Nephron progenitor cell (in vitro differentiated cells): ENCODE data around the gene SGTB.
"Not testable (repeated sequence)": the region's sequence is repeated elsewhere in the genome, so short reads cannot be mapped to it uniquely, and the experiment has no call there.

ENCODE experiments used
- DNase-seq: peaks from one replicate; pipeline ENCODE4 v3.0.0; 2021
- H3K27ac Mint-ChIP-seq: 2 replicates; pipeline ENCODE4 v1.8.0; 2021; ENCODE audit warnings: mild to moderate bottlenecking, moderate library complexity, mixed read lengths
- H3K27me3 Mint-ChIP-seq: 2 replicates; pipeline ENCODE4 v1.8.0; 2021; ENCODE audit warnings: mild to moderate bottlenecking, low read depth, mixed read lengths; ENCODE audit not compliant: poor library complexity
- H3K36me3 Mint-ChIP-seq: 2 replicates; pipeline ENCODE4 v1.8.0; 2021; ENCODE audit warnings: low read depth, mixed read lengths
- H3K4me1 Mint-ChIP-seq: 2 replicates; pipeline ENCODE4 v1.8.0; 2021; ENCODE audit warnings: mixed read lengths
- H3K4me3 Mint-ChIP-seq: 2 replicates; pipeline ENCODE4 v1.8.0; 2021; ENCODE audit warnings: mild to moderate bottlenecking, moderate library complexity, mixed read lengths
- H3K9me3 Mint-ChIP-seq: 2 replicates; pipeline ENCODE4 v1.8.0; 2021; ENCODE audit warnings: mild to moderate bottlenecking, moderate library complexity, mixed read lengths
- TF ChIP-seq, protein P1 (sequence below): fragments of 200-600 bp; sonication (generic); IDR thresholded peaks from 2 replicates; pipeline ENCODE4 v1.5.0; 2021; ENCODE audit warnings: antibody characterized with exemption

The SGTB gene

DNA sequence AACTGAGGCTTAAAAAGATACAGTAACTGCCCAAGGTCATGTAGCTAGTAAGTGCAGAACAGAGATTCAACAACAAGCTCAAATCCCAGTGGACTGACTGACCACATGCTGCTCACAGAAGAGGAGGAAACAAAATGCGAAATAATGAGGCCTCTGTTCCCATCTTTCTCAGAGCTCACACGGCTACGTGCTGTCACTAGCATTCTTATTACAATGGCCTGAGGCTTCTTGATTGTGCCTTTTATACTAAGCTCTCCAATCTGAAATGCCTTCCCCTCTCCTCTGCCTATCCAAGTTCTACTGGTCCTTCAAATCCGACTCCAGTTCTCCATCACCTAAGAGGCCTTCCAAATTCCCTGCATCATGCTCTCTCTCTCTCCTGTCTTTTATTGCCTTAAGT, 26.0 kb downstream of the SGTB start:
- no peaks in the 10 kb centered on the region for H3K4me1 Mint-ChIP-seq
- H3K36me3 Mint-ChIP-seq = peaks cover 24% of the 10 kb centered on the region
- no peaks in the 10 kb centered on the region for H3K27me3 Mint-ChIP-seq
- TF ChIP-seq, protein P1, sequence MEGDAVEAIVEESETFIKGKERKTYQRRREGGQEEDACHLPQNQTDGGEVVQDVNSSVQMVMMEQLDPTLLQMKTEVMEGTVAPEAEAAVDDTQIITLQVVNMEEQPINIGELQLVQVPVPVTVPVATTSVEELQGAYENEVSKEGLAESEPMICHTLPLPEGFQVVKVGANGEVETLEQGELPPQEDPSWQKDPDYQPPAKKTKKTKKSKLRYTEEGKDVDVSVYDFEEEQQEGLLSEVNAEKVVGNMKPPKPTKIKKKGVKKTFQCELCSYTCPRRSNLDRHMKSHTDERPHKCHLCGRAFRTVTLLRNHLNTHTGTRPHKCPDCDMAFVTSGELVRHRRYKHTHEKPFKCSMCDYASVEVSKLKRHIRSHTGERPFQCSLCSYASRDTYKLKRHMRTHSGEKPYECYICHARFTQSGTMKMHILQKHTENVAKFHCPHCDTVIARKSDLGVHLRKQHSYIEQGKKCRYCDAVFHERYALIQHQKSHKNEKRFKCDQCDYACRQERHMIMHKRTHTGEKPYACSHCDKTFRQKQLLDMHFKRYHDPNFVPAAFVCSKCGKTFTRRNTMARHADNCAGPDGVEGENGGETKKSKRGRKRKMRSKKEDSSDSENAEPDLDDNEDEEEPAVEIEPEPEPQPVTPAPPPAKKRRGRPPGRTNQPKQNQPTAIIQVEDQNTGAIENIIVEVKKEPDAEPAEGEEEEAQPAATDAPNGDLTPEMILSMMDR = no peak
- no peak overlapping the region for H3K4me3 Mint-ChIP-seq
- H3K27ac Mint-ChIP-seq = no peak overlapping the region
- no peak for DNase-seq
- H3K9me3 Mint-ChIP-seq = no peaks in the 10 kb centered on the region

GRCh38 chr5:65695162-65695755, 26.6 kb downstream of the SGTB start:
- no peaks in the 10 kb centered on the region for H3K9me3 Mint-ChIP-seq
- TF ChIP-seq, protein P1 = no peak
- H3K27ac Mint-ChIP-seq = no peak overlapping the region
- H3K4me3 Mint-ChIP-seq = no peak overlapping the region
- H3K27me3 Mint-ChIP-seq = no peaks in the 10 kb centered on the region
- H3K36me3 Mint-ChIP-seq = peaks cover 29% of the 10 kb centered on the region
- H3K4me1 Mint-ChIP-seq = no peaks in the 10 kb centered on the region
- no peak for DNase-seq

DNA sequence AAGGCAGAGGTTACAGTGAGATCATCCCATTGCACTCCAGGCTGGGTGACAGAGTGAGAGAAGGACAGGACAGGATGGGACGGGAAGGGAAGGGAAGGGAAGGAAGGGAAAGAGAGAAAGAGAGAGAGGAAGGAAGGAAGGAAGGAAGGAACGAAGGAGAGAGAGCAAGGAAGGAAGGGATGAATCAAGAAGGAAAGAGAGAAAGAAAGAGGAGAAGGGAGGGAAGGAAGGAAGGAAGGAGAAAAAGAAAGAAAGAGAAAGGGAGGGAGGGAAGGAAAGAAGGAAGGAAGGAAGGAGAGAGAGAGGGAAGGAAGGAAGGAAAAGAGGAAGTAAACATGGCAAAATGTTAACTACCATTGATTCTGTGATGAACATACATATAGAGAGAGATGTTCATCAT, 28.8 kb downstream of the SGTB start:
- Mint-ChIP-seq H3K27ac (no peak overlapping the region), H3K27me3 (no peaks in the 10 kb centered on the region), H3K9me3 (no peaks in the 10 kb centered on the region), H3K4me1 (no peaks in the 10 kb centered on the region), H3K4me3 (no peak overlapping the region), H3K36me3 (peaks cover 15% of the 10 kb centered on the region)
- DNase-seq = no peak
- TF ChIP-seq, protein P1 = no peak

- Mint-ChIP-seq H3K36me3 (peaks cover 50% of the 10 kb centered on the region), H3K27ac (peak overlapping the region; percentile 21), H3K9me3 (no peaks in the 10 kb centered on the region), H3K27me3 (no peaks in the 10 kb centered on the region), H3K4me1 (peaks cover 4% of the 10 kb centered on the region), H3K4me3 (no peak overlapping the region)
- TF ChIP-seq, protein P1 = no peak
- DNase-seq = no peak
Observed at GRCh38 chr5:65682148-65682547, 39.8 kb downstream of the SGTB start.

DNA sequence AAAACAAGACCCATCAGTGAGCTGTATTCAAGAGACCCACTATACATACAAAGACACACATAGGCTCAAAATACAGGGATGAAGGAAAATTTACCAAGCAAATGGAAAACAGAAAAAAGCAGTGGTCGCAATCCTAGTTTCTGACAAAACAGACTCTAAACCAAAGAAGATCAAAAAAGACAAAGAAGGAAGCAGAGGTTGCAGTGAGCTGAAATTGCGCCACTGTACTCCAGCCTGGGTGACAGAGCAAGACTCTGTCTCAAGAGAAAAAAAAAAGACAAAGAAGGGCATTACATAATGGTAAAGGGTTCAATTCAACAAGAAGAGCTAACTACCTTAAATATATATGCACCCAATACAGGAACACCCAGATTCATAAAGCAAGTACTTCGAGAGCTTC, 45.9 kb downstream of the SGTB start:
- H3K4me1 Mint-ChIP-seq, H3K27me3 Mint-ChIP-seq, H3K4me3 Mint-ChIP-seq, H3K9me3 Mint-ChIP-seq, DNase-seq: not testable (repeated sequence)
- peak overlapping the region; percentile 8 for H3K27ac Mint-ChIP-seq
- peaks cover 32% of the 10 kb centered on the region for H3K36me3 Mint-ChIP-seq

DNA sequence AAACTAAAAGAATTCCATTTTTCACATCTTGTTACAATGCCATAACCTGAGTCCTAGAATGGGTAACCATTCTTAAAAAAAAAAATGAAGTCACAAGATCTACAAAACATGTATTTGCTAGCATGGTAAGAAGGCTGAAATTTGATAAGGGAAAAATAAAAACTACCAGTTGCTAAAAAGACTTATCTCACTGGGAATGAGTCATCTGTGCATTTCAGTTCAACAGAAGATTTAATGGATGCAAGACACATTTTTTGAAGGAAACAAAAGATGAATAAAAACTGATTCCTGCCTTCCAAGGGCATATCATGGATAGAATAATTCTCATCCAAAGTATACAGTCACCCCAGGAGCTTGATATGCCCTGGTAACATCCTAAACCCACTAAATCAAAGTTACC, 47.2 kb downstream of the SGTB start:
- H3K36me3 Mint-ChIP-seq = peaks cover 24% of the 10 kb centered on the region
- H3K27me3 Mint-ChIP-seq = no peaks in the 10 kb centered on the region
- H3K4me3 Mint-ChIP-seq = no peak overlapping the region
- no peaks in the 10 kb centered on the region for H3K9me3 Mint-ChIP-seq
- TF ChIP-seq, protein P1 = no peak
- no peaks in the 10 kb centered on the region for H3K4me1 Mint-ChIP-seq
- DNase-seq = no peak
- peak overlapping the region; percentile 8 for H3K27ac Mint-ChIP-seq
